NCI-H460 (cell line): ENCODE data around the gene DIRAS1. TPM values are rescaled to one million over a fixed set of nuclear protein-coding genes. Genes with fewer than 3 reads are reported as not detected.
A peak's percentile ranks its signal among the peaks of the same experiment; 100 is the strongest.

Experiments
- DNase-seq: peaks from one replicate; pipeline ENCODE4 v3.0.0-alpha.2; 2016; ENCODE audit warnings: low read depth; ENCODE audit errors: extremely low read depth
- total RNA-seq: library from RNA; depleted of rRNA; stranded (reverse); fragments of >200 nt; shearing (Covaris generic); gene quantifications from 2 replicates; pipeline ENCODE4 v1.2.3, GENCODE V29; 2014

Gene DIRAS1
- total RNA-seq, 1 experiment from 2014 or later, result 0.54 TPM

DNA sequence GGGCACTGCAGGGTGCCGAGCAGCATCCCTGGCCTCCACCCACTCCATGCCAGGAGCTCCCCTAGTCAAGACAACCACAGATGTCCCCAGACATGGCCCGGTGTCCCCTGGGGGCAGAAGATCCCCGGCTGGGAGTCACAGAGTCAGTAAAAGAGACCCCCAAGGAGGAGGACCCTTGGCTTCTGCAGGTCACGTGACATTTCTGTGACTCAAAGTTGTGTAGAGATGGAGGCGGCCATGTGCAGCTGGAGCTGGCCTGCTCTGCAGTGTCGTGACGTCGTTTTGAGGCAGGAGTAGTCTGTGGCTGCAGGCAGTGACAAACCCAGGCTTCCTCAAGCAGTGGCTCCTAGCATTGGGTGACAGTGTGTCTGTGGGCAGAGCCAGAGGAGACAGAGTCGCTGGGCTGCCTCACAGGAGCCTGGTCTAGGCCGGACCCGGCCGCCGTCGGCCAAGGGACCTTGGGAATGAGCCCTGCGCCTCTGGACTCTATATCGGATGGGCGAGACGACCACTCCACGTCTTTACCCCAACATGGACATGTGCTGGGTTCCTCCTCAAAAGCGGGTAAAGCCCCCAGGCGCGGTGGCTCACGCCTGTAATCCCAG lies 7.7 kb upstream of the DIRAS1 start:
- no peak for DNase-seq

DNA sequence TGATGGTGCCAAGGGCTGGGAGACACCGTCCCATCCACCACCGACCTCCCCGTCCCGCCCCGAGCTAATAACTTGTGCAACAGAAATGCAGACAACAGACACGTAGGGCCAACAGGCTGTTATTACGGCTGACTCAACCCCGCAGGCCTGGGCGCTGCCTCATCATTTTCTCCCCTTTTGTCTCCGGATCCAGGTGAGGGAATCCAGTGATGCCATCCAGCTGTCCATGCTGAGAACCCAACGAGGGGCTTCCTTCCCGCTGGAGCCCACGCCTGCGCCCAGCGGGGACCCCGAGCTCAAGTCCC lies 6.4 kb upstream of the DIRAS1 start:
- no peak for DNase-seq

DNA sequence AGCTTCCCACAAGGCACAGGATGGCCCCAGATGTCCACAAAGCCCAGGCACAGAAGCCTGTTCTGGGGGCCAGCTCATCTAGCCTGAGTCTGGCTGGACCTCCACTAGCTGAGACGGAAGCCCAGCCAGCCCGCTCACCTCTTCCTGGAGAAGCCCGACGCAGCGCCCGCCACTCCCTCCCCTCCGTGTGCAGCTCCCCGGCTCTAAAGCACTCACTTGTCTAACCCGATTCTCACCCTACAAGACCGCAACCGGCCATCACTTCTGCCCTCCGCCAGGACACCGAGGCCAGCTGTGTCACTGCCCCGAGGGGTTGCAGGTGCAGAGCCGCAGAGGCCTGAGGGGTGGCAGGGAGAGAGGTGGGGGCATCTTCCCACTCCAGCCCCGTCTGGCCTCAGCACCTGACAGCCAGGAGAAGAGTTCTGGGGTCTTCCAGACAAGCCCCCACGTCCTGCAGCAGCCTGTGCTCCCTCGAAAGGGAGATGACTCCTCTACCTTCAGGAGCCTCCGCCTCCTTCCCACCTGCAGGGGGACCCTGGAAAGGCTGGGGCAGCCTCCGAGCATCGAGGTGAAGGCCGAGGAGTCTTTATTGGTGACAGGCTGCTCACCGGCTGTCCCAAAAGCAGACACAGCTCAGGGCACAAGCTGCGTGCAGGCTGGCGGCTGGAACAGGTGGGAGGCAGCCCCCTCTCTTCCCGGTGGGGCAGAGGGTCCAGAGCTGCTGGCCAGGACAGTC lies 5.9 kb upstream of the DIRAS1 start:
- no peak for DNase-seq

DNA sequence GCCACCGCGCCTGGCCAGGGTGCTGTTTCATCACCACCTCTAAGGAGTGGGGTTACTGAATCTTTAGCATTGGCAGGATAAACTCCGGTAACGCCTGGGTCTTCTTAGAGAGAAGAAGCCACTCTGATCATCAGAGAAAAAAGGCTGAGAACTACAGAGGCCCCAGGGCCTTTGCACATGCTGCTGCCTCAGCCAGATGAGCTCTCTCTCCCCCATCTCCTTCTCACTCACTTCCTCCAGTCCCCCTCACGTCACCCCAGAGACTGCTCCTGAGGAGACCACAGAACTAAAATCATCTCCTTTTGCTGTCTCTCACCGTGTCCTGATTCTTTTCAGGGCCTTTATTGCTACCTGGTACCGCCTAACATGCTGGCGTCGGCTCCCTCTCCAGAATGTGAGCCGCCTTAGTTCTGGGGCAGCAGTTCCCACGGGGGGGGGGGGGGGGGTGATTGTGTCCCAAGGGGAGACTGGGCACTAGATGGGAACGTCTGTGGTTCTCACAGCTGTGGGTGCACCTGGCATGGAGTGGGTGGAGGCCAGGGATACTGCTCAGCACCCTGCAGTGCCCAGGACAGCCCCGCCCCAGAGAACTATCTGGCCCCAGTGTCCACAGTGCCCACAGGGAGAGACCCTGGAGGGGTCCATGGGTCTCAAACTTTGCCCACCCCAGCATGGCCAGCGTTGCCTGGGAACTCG lies 5.1 kb upstream of the DIRAS1 start:
- DNase-seq, result no peak

DNA sequence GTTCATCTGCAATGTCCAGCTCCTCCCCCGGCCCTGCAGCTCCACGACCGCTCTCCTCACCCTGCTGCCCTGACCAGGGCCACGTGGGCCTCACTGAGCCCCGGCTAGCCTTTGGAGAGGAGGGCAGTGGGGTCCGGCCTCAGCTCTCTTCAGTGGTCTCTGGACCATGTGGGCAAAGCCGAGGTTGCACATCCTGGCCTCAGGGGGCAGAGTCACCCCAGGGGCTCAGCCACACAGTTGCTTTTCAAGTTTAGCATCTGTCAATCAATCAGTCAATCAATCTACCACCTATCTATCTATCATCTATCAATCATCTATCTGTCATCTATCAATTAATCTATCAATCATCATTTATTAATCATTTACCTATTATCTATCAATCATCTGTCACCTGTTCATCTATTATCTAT lies 3.0 kb upstream of the DIRAS1 start:
- no peak for DNase-seq

DNA sequence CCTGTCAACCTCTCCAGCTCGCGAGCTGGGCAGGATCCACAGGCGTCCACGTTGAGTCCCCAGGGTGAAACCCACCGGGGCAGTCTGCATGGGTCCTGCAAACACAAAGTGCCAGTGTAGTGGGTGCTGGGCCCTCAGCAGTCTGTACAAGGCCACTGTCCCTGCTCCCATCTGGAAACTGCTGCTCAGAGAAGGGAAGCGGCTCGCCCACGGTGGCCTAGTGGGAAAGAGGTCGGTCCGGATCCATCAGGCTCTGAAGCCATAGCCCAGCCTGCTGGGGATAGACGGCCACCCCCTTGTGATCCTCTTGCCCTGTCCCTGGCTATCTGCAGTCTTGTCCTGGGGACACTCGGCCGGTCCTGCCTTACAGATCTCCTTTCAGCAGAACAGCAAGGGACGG lies 2.6 kb upstream of the DIRAS1 start:
- DNase-seq, result no peak

DNA sequence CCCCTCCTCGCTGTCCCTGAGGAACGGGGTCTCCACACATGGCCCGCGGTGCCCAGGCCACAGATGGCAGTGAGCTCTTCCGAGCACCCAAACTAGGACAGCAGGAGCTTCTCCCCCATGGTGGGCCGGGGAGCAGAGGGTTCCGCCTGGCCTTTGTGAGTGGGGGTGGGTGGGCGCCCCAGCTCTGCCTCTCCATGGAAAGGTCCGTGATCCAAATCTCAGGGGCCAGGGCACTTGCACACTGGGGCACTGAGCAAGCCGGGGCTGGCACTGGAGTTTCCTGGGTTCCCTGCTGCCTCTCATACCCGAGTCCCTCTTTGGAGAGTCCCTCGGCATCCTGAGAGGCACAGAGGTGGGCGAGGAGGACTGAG lies 2.2 kb upstream of the DIRAS1 start:
- no peak for DNase-seq

DNA sequence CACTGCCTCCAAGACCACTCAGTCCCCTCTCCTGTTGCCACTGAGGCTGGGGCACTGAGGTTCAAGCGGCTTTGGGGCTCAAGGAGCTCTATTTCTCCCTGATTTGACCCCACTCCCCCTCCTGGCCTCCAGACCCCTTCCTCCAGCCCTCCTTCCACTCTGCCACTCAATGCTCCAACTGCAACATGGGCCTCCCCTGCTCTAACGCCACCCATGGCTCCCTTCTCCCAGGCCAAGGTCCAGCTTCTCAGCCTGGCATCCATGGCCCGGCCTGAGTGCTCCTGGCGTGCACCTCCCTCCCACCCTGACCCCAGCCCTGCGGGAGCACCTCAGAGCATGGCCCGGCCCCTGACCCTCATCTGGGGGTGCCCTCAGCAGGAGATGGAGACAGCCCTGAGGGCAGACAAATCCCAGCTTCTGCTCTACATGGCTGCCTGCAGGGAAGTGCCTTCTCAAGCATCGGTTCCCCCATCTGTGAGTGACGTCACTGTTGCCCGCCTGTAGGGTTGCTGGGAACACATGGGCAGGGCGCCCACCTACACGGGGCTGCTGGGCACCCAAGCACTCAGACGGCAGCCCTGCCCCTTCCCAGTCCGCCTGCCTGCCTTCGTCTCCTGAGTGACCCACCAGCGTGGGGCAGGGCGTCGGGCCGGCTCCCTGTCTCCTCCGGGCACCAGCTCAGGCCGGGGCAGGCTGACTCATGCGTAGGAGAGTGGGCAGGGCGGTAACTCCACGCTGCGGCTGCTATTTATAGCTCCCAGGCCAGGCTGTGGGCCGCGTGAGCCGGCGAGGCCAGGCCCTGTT lies 1.6 kb upstream of the DIRAS1 start:
- peak; percentile 24 for DNase-seq

DNA sequence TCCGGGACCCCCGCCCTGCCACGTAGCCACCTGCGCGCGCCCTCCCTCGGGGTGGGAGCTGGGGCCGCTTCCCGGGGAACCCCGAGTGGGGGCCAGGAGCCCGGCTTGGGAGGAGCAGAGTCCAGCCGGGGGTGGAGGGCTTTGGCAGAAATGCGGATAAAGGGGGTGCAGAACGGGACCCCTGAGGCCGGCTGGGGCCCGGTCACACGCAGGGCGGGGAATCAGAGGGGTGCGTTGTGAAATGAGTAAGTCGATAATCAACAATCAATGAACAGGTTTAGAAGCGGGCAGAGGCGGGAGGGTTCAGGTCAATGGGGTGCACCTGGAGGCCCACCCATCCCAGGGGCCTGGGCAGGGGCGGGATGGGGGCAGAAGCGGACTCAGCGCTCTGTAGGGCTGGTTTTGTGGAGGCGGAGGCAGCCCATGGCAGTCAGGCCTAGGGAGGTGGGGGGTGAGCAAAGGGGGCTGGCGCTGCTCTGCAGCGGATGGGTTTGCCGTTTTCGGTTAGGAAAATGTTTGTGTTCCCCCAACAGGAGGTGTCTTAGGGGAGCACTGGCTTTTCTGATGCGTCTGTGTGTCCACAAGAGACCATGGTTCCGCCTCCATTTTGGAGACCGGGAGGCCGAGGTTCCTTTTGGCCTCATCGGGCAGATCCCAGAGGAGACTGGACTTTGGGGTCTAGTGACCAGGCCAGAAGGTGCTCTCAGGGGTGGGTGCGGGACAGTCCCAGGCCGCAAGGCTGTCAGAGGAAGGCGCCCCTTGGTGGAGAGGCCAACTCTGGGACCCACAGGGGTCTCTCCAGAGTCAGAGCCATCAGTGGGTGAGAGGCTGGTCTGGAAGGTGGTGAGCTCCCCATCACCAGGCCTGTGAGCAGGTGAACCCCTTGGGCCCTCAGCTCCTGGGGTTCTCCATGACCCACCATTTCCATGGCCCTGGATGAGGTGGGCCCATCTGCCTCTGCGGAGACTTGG lies 683 bp upstream of the DIRAS1 start:
- no peak for DNase-seq

DNA sequence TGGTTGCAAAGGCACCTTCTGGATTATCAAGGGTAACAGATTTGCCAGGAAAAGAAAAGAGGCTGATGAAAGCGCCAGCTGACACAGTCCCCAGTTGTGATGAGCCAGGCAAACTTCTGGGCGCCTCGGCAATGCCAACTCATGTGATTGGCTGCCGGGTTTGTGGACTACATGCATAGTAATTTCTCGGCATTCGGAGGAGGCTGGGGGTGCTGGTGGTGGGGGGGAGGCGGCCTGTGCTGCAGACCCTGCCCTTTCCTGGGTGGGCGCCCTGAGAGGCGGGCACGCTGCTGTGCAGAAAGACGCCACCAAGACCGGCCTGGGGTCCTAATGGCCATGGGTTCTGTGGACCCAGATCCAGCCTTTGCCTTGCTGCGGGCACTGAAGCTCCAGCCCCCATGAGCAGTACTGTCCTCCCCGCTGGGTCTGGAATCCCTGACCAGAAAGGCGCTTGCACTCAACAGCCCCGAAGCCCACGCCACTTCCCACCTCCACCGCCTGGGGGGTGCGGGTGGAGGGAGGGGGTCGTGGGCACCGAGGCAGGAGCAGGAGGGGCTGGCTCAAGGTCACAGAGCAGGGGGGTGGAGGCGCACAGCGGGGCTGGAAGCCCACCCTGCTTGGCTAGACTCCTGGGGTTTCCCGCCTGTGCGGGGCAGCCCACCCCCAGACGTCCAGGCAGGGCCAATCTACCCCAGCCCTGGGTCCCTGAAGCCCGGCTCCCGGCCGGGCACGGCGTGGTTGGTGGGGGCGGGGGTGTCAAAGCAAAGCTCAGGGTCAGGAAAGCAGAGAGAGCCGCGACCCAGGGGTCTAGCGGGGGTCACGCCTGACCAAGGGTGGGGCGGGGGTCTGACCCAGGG lies 1.0 kb downstream of the DIRAS1 start:
- DNase-seq, result no peak

DNA sequence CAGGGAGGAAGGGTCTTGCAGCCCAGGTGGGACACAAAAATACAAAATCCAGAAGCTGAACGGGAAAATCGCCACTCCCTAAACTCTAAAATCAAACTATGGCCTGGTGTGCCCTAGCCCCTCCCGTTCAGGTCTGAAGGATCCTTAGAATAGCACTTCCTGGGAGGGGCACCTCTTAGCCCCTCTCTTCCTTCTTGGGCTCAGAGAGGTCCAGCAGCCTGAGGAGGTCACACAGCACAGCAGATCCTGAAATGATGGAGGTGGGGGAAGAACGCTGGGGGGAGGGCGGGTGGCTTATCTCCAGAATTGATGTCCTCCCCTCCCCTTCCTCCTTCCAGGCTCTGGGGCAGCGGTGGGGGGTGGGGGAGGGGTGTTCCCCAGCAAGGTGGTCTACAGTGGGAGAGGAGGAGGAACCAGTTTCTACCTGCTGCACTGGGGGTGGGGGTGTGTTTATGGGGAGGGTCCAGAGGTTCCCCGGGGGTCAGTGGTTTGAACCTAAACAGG lies 1.9 kb downstream of the DIRAS1 start:
- DNase-seq, result no peak

DNA sequence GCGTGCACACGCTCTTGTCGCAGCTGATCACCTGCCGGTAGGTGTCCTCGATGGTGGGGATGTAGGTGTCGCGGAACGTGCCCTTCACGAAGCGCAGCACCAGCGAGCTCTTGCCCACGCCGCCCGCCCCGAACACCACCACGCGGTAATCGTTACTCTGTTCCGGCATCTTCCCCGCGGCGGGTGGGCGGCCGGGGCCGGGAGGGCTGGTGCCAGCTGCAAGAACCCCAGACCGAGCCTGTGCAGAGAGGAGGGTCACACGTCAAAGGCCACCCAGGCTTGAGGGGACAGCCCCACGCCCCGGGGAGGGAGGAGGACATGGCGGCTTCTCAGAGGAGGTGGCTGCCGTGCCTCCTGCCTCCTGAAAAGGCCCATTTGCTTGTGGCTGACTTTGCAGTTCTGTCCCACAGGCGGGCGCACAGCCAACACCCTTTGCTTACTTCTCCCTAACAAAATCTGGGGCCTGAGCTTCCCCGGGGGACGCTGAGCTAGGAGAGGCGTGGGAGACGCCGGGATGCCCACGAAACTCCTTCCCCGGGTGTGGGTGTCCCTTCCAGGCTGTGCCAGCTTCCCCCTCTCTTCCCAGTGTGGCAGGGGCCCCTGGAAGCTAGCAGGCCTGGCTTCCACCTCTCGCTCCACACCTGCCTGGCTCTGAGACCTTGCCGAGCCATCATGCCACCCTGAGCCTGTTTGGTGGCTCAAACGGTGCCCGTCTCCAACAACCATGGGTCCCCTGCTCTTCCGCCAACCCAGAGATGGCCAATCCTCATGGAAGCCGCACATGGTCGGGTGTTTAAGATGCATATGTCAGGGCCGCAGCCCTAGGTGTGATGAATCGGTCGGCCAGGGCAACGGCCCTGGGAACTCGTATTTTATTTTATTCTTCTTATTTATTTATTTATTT lies 3.3 kb downstream of the DIRAS1 start:
- no peak for DNase-seq

DNA sequence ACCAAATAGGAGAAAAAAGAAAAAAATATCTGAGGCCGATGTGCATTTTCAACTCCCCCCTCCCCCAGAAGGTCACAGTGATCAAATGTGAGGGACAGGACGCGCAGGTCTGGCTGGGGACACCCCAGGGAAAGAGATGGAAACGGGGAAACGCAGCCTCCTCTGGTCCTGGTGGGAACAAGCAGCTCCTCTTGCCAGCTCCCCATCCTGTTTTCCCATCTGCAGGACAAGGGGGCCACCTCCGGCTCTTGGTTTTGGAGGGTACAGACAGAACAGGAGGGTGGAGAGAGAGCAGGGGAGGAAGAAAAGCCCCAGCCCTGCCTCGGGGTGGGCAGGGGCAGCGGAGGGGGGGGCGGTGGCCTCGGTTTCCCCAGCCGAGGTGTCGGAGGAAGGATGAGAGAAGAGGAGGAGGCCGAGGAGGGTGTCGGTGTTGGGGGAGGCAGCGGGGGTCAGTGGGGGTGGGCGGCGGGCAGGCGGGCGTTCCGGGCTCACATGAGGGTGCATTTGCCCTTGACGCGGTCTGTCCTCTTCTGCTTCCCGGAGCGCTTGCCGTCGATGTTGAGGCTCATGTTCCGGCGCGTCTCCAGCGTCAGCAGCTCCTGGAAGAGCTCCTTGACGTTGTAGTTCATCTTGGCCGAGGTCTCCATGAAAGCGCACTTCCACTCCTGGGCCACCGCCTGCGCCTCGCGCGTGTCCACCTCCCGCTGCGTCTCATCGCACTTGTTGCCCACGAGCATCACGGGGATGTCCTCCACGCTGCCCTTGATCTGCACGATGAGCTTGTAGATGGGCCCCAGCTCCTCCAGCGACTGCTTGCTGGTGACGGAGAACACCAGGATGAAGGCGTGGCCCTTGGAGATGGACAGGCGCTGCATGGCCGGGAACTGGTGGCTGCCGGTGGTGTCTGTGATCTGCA lies 4.2 kb downstream of the DIRAS1 start:
- DNase-seq, result no peak

DNA sequence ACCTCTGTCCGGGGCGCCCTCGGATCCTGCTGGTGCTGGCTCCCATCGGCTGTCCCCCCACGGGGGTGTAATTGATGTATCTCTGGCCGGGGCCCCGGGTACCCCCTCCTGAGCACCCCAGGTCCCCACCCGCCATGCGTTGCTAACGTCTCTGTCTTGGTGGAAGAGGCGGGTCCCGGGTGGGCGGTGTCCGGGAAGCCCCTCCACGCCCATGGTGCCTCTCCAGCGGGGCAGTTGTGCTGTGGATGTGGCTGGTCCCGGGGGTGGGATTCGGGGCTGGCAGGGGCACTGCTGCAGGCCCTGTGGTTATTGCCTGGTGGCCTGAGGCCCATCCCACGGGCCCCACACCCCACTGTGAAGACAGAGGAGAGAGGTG lies 4.9 kb downstream of the DIRAS1 start:
- DNase-seq, result no peak

DNA sequence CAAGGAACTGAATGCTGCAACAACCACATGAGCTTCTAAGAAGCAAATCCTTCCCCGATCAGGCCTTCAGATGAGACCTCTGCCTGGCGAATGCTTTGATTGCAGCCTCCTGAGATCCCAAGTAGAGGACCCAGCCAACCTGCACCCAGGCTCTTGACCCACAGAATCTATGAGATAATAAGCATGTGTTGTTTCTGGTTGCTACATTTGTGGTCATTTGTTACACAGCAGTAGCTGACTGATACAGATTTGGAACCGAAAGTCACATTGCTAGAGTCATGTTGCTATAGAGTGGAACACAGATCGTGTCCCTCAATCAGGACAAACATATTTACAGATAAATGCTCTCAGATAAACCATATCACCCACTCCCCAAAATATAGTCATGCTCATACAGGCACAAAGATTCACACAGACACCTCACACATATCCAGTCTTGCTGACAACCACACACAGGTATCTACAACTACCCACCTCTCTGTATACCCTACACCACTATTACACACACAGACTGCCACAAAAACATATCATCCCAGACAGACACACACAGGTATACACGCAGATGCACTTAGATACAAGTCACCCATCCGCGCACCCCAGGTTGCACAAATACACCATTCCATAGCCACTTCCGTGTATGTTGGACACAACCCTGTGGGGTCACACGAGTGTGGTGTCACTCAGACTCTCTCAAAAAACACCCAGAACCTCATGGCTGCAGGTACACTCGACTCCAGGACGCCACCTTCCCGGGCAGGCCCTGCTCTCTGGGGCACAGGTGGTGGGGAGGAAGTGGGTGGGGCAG lies 5.5 kb downstream of the DIRAS1 start:
- DNase-seq, result no peak

DNA sequence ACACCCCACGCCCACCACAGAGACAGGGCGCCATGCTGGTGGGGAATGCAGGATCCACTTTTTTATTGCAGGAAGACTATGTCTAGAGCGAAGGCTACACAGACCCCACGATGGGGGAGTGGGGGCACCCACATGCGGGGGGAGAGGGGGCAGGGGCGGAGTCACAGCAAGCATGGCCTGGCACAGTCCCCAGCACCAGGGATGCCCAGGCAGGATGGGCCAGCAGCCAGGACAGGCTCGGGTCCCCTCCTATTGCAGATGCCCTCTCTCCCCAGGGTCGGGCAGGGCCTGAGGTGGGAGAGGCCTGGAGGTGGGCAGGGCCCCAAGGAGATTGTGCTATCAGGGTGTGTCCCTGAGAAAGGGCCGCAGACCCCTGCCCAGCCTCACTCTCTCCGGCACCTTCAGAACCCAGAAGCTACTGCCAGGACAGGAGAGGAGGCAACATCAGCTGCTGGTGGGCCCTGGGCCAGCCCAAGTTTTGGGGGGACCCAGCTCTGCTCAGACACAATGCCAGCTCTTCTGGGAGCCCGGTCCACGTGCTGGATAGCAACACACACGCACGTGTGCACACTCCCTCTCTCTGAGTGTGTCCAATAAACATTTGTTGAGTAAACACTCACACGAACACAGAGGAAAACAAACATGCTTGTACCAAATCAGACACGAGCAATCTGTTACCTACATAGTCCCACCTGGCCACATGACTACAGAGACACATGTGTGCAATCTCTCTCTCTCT lies 6.5 kb downstream of the DIRAS1 start:
- no peak for DNase-seq
